SK-N-SH (cell line): Measurements from ENCODE around the gene SPSB1. TPM values are rescaled to one million over a fixed set of nuclear protein-coding genes. Genes with fewer than 3 reads are reported as not detected.

Experiments
- CTCF ChIA-PET: fragments of 300-600, 350-600 bp; formaldehyde crosslinking; extraction: SDS; loops from one replicate; lab custom pipeline; 2021; lab: Yijun Ruan, JAX
- POLR2A ChIA-PET: fragments of 350-600 bp; sonication (Branson Sonifier 250); formaldehyde crosslinking; extraction: SDS; loops from one replicate; lab custom pipeline; 2020; ENCODE audit warnings: antibody characterized with exemption, inconsistent platforms; lab: Yijun Ruan, JAX
- DNase-seq: peaks from one replicate; pipeline ENCODE4 v3.0.0; 2012
- H2AFZ ChIP-seq: fragments of 200-600 bp; sonication (generic); 2 replicates; pipeline ENCODE4 v1.8.1; 2016; ENCODE audit warnings: antibody characterized with exemption, mild to moderate bottlenecking, low read depth
- H3F3A ChIP-seq: fragments of 200-600 bp; sonication (generic); replicated peaks from 2 replicates; pipeline ENCODE3; 2016; ENCODE audit warnings: antibody characterized with exemption, mild to moderate bottlenecking; ENCODE audit not compliant: insufficient read depth
- H3K27ac ChIP-seq, 2 experiments: fragments of 200-500 bp in 1 of 2; fragments of 200-600 bp in 1 of 2; sonication (Bioruptor generic) in 1 of 2; sonication (generic), shearing (Covaris generic) in 1 of 2; 2 replicates each; pipeline versions ENCODE4 v1.5.1 to v1.6.1; 2014 to 2016; ENCODE audit warnings: low read depth in 2 of 2, inconsistent platforms in 1 of 2, low read length in 1 of 2, mild to moderate bottlenecking in 1 of 2, mixed read lengths in 1 of 2
- H3K27me3 ChIP-seq: fragments of 200-600 bp; sonication (generic), shearing (Covaris generic); 2 replicates; pipeline ENCODE4 v1.6.1; 2016; ENCODE audit warnings: mixed run types; ENCODE audit not compliant: insufficient read depth
- H3K36me3 ChIP-seq, 2 experiments: fragments of 200-500 bp in 1 of 2; fragments of 200-600 bp in 1 of 2; sonication (Bioruptor generic) in 1 of 2; sonication (generic) in 1 of 2; replicated peaks in 1 of 2; 2 replicates each; pipeline versions ENCODE3 to v1.5.1; 2014 to 2016; ENCODE audit warnings: low read length in 1 of 2, mild to moderate bottlenecking in 1 of 2; ENCODE audit not compliant: insufficient read depth in 2 of 2, control insufficient read depth in 1 of 2
- H3K4me1 ChIP-seq, 2 experiments: fragments of 200-500 bp in 1 of 2; fragments of 200-600 bp in 1 of 2; sonication (Bioruptor generic) in 1 of 2; sonication (generic), shearing (Covaris generic) in 1 of 2; 2 replicates each; pipeline versions ENCODE4 v1.5.1 to v1.6.1; 2014 to 2016; ENCODE audit warnings: low read depth in 1 of 2, low read length in 1 of 2, mixed run types in 1 of 2; ENCODE audit not compliant: insufficient read depth in 2 of 2, control insufficient read depth in 1 of 2
- H3K4me2 ChIP-seq: fragments of 200-600 bp; sonication (generic), shearing (Covaris generic); 2 replicates; pipeline ENCODE4 v1.6.1; 2017; ENCODE audit warnings: mixed run types
- H3K4me3 ChIP-seq, 2 experiments: fragments of 200-500 bp in 1 of 2; fragments of 200-600 bp in 1 of 2; sonication (Bioruptor generic) in 1 of 2; sonication (generic), shearing (Covaris generic) in 1 of 2; 2 replicates each; pipeline versions ENCODE4 v1.5.1 to v1.8.1; 2014 to 2016; ENCODE audit warnings: low read depth in 2 of 2, inconsistent platforms in 1 of 2, low read length in 1 of 2, mild to moderate bottlenecking in 1 of 2, mixed read lengths in 1 of 2, moderate library complexity in 1 of 2
- H3K79me2 ChIP-seq: fragments of 200-600 bp; sonication (generic); 2 replicates; pipeline ENCODE4 v1.8.1; 2017; ENCODE audit warnings: mild to moderate bottlenecking; ENCODE audit not compliant: insufficient read depth
- H3K9ac ChIP-seq: fragments of 200-600 bp; sonication (generic); 2 replicates; pipeline ENCODE4 v1.6.1; 2017; ENCODE audit warnings: mixed run types
- H3K9me2 ChIP-seq: fragments of 200-600 bp; sonication (generic); 2 replicates; pipeline ENCODE4 v1.6.1; 2017; ENCODE audit warnings: mixed run types
- H3K9me3 ChIP-seq: fragments of 200-600 bp; sonication (generic); 2 replicates; pipeline ENCODE4 v1.6.1; 2017; ENCODE audit warnings: mixed run types, mild to moderate bottlenecking, moderate library complexity
- H4K20me1 ChIP-seq: fragments of 200-600 bp; sonication (generic); 2 replicates; pipeline ENCODE4 v1.6.1; 2017; ENCODE audit warnings: mild to moderate bottlenecking, mixed run types; ENCODE audit not compliant: insufficient read depth
- ELF1 ChIP-seq: IDR thresholded peaks from 2 replicates; pipeline ENCODE4 v1.4.0; 2012
- EP300 ChIP-seq, 2 experiments: IDR thresholded peaks; 2 replicates each; pipeline versions ENCODE4 v1.4.0 to v1.6.1; 2012; ENCODE audit warnings: borderline replicate concordance in 1 of 2, low read depth in 1 of 2, low read length in 1 of 2
- FOSL2 ChIP-seq: IDR thresholded peaks from 2 replicates; pipeline ENCODE4 v1.4.0; 2012; ENCODE audit warnings: low read depth, mild to moderate bottlenecking, moderate library complexity, borderline replicate concordance
- FOXJ3 ChIP-seq: sonication (generic); formaldehyde crosslinking; IDR thresholded peaks from 2 replicates; pipeline ENCODE4 v1.5.1; 2020; ENCODE audit warnings: mild to moderate bottlenecking, missing genetic modification reagents
- FOXM1 ChIP-seq: IDR thresholded peaks from 2 replicates; pipeline ENCODE4 v1.4.0; 2012; ENCODE audit warnings: low read depth, mild to moderate bottlenecking
- GABPA ChIP-seq: IDR thresholded peaks from 2 replicates; pipeline ENCODE4 v1.4.0; 2012; ENCODE audit warnings: low read depth, mild to moderate bottlenecking
- GATA2 ChIP-seq: sonication (generic); formaldehyde crosslinking; IDR thresholded peaks from 2 replicates; pipeline ENCODE4 v1.5.0; 2020; ENCODE audit warnings: mild to moderate bottlenecking, missing genetic modification reagents
- JUND ChIP-seq: IDR thresholded peaks from 2 replicates; pipeline ENCODE4 v1.4.0; 2012
- MEF2A ChIP-seq: IDR thresholded peaks from 2 replicates; pipeline ENCODE4 v1.4.0; 2012; ENCODE audit warnings: low read depth, borderline replicate concordance
- NFIC ChIP-seq: IDR thresholded peaks from 2 replicates; pipeline ENCODE4 v1.4.0; 2012; ENCODE audit warnings: borderline replicate concordance
- POLR2AphosphoS5 ChIP-seq: IDR thresholded peaks from 2 replicates; pipeline ENCODE4 v1.6.1; 2012; ENCODE audit warnings: low read depth, low read length
- RAD21 ChIP-seq: IDR thresholded peaks from 2 replicates; pipeline ENCODE4 v1.6.1; 2012; ENCODE audit warnings: mild to moderate bottlenecking, low read length
- RFX5 ChIP-seq: IDR thresholded peaks from 2 replicates; pipeline ENCODE4 v1.6.1; 2012; ENCODE audit warnings: mild to moderate bottlenecking, improper control_type of control experiment, low read length
- SIN3A ChIP-seq: IDR thresholded peaks from 2 replicates; pipeline ENCODE4 v1.6.1; 2012; ENCODE audit warnings: low read depth, mild to moderate bottlenecking, low read length, moderate library complexity, borderline replicate concordance
- SMC3 ChIP-seq: IDR thresholded peaks from 2 replicates; pipeline ENCODE4 v1.6.1; 2012; ENCODE audit warnings: low read depth, low read length, improper control_type of control experiment
- TAF1 ChIP-seq: IDR thresholded peaks from 2 replicates; pipeline ENCODE4 v1.6.1; 2012; ENCODE audit warnings: low read depth, mild to moderate bottlenecking, low read length, moderate library complexity, borderline replicate concordance
- TCF12 ChIP-seq: IDR thresholded peaks from 2 replicates; pipeline ENCODE4 v1.4.0; 2012
- TEAD4 ChIP-seq: IDR thresholded peaks from 2 replicates; pipeline ENCODE4 v1.4.0; 2012; ENCODE audit warnings: mild to moderate bottlenecking, borderline replicate concordance; ENCODE audit not compliant: insufficient read depth
- YY1 ChIP-seq: IDR thresholded peaks from 2 replicates; pipeline ENCODE4 v1.4.0; 2012; ENCODE audit warnings: low read depth, mild to moderate bottlenecking
- WGBS: methylation state at CpG from one replicate; pipeline ENCODE4 v1.1.6; 2017; ENCODE audit warnings: low lambda C conversion rate; 5-methylcytosine and 5-hydroxymethylcytosine counted together
- polyA plus RNA-seq, 3 experiments: library from polyadenylated mRNA; depleted of rRNA; stranded (reverse); fragments of >200 nt; gene quantifications; 2 replicates each; pipeline ENCODE4 v1.2.3, GENCODE V29; 2012
- TF ChIP-seq, protein P1 (sequence below): IDR thresholded peaks from 2 replicates; pipeline ENCODE4; 2012
- TF ChIP-seq, protein P2 (sequence below): IDR thresholded peaks from 2 replicates; pipeline ENCODE4 v1.4.0; 2012; ENCODE audit warnings: low read depth, borderline replicate concordance
- TF ChIP-seq, protein P3 (sequence below): IDR thresholded peaks from 2 replicates; pipeline ENCODE4 v1.4.0; 2012; ENCODE audit warnings: low read depth, borderline replicate concordance

SPSB1 gene
- polyA plus RNA-seq, 1 of the 3 experiments (the other 2 are of a cell fraction), result 9.2 TPM

DNA sequence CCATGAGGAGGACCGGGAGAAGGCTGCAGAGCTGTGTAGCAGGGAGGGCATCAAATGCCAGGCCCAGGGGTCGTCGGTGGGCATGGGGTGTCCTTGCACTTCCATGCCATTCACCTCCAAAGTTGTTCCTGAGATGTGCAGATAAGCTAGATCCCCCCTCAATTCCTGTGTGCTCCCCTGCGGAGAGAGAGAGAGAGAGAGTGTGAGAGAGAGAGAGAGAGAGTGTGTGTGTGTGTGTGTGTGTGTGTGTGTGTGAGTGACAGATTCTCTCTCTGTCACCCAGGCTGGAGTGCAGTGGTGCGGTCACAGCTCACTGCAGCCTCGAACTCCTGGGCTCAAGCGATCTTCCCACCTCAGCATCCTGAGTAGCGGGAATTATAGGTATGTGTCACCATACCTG lies 16.4 kb downstream of the SPSB1 start:
- CTCF ChIA-PET, result no interaction called here
- peaks cover 0 to 10% of the 10 kb centered on the region in 2 experiments; a peak in 1 of 4 replicates for H3K4me1 ChIP-seq
- TF ChIP-seq TAF1 (no peak), SMC3 (no peak), GABPA (no peak), TEAD4 (no peak), YY1 (no peak), FOXJ3 (CRISPR knock-in tag) (no peak), MEF2A (no peak), RAD21 (no peak), JUND (no peak), POLR2AphosphoS5 (no peak), GATA2 (CRISPR knock-in tag) (no peak), RFX5 (no peak), ELF1 (no peak), FOXM1 (no peak), SIN3A (no peak), FOSL2 (no peak)
- TF ChIP-seq, protein P1, sequence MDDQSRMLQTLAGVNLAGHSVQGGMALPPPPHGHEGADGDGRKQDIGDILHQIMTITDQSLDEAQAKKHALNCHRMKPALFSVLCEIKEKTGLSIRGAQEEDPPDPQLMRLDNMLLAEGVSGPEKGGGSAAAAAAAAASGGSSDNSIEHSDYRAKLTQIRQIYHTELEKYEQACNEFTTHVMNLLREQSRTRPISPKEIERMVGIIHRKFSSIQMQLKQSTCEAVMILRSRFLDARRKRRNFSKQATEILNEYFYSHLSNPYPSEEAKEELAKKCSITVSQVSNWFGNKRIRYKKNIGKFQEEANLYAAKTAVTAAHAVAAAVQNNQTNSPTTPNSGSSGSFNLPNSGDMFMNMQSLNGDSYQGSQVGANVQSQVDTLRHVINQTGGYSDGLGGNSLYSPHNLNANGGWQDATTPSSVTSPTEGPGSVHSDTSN, result no peak
- no peaks in the 10 kb centered on the region for H3K9me2 ChIP-seq
- DNase-seq, result no peak
- H4K20me1 ChIP-seq, result peaks cover 42% of the 10 kb centered on the region
- no peaks in the 10 kb centered on the region for H3F3A ChIP-seq
- no peak overlapping the region for H3K4me2 ChIP-seq
- WGBS, result 95% methylated on average over 8 of the region's 8 CpGs
- H3K36me3 ChIP-seq, result no peaks in the 10 kb centered on the region
- no peak overlapping the region for H3K9ac ChIP-seq
- no peak overlapping the region for H3K27ac ChIP-seq
- H3K9me3 ChIP-seq, result no peaks in the 10 kb centered on the region
- no peaks in the 10 kb centered on the region for H3K27me3 ChIP-seq
- H3K79me2 ChIP-seq, result peaks cover 44% of the 10 kb centered on the region
- H2AFZ ChIP-seq, result no peak overlapping the region
- POLR2A ChIA-PET, result no interaction called here
- no peak overlapping the region for H3K4me3 ChIP-seq

DNA sequence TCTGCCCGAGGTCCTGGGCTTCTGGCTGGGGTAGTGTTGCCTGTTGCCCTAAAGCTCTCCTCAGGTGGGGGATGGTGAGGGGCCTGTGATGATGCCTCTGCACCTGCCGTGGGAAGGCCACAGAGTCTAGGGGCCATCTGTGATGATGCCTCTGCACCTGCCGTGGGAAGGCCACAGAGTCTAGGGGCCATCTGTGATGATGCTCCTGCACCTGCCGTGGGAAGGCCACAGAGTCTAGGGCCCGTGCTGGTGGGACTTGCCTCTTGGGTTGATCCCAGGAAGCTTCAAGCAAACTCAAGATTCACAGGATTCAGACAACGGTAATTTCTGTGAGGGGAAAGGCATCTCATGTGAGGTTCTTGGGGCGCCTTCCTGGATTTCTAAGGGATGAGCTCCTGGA lies 17.3 kb downstream of the SPSB1 start:
- Histone ChIP-seq H3K27me3 (no peaks in the 10 kb centered on the region), H3K4me1 (peaks cover 0 to 10% of the 10 kb centered on the region in 2 experiments; a peak in 1 of 4 replicates), H4K20me1 (peaks cover 41% of the 10 kb centered on the region), H3K4me3 (no peak overlapping the region), H3K9me2 (no peaks in the 10 kb centered on the region), H3K9ac (no peak overlapping the region), H3K4me2 (no peak overlapping the region), H3K27ac (no peak overlapping the region), H2AFZ (no peak overlapping the region), H3F3A (no peaks in the 10 kb centered on the region), H3K9me3 (no peaks in the 10 kb centered on the region), H3K36me3 (no peaks in the 10 kb centered on the region), H3K79me2 (peaks cover 38% of the 10 kb centered on the region)
- no peak for DNase-seq
- WGBS, result 89% methylated on average over 2 of the region's 7 CpGs
- TF ChIP-seq JUND (no peak), NFIC (no peak), GATA2 (CRISPR knock-in tag) (no peak), TCF12 (no peak), EP300 (IDR thresholded peaks at IDR 0.05; ENCODE audit: borderline replicate concordance in 1 of 2, low read depth in 1 of 2, low read length in 1 of 2) (no peak), FOXM1 (no peak)
- TF ChIP-seq, protein P2, sequence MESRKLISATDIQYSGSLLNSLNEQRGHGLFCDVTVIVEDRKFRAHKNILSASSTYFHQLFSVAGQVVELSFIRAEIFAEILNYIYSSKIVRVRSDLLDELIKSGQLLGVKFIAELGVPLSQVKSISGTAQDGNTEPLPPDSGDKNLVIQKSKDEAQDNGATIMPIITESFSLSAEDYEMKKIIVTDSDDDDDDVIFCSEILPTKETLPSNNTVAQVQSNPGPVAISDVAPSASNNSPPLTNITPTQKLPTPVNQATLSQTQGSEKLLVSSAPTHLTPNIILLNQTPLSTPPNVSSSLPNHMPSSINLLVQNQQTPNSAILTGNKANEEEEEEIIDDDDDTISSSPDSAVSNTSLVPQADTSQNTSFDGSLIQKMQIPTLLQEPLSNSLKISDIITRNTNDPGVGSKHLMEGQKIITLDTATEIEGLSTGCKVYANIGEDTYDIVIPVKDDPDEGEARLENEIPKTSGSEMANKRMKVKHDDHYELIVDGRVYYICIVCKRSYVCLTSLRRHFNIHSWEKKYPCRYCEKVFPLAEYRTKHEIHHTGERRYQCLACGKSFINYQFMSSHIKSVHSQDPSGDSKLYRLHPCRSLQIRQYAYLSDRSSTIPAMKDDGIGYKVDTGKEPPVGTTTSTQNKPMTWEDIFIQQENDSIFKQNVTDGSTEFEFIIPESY, result no peak
- TF ChIP-seq, protein P3, sequence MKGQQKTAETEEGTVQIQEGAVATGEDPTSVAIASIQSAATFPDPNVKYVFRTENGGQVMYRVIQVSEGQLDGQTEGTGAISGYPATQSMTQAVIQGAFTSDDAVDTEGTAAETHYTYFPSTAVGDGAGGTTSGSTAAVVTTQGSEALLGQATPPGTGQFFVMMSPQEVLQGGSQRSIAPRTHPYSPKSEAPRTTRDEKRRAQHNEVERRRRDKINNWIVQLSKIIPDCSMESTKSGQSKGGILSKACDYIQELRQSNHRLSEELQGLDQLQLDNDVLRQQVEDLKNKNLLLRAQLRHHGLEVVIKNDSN, result no peak
- ChIA-PET CTCF (interaction anchor here (1.0 to 1.2 kb wide), 2 partner anchors 13 to 146 kb away, joined by 3 read pairs; no protein-coding TSS in a partner anchor), POLR2A (no interaction called here)
